KOPT-K1 (cell line): ENCODE results near the gene GNL3L.
"Not testable (repeated sequence)": the region's sequence is repeated elsewhere in the genome, so short reads cannot be mapped to it uniquely, and the experiment has no call there.

Experiments used
- H3K27ac ChIP-seq: fragments of 200-600 bp; sonication (generic); 2 replicates; pipeline ENCODE4 v1.5.1; 2016; ENCODE audit warnings: antibody characterized with exemption, mild to moderate bottlenecking, low read depth, low read length; ENCODE audit not compliant: poor library complexity, severe bottlenecking
- H3K36me3 ChIP-seq: fragments of 200-600 bp; sonication (generic); 2 replicates; pipeline ENCODE4 v1.5.1; 2017; ENCODE audit warnings: antibody characterized with exemption, mild to moderate bottlenecking, low read length, moderate library complexity; ENCODE audit not compliant: insufficient read depth
- H3K9me3 ChIP-seq: fragments of 200-600 bp; sonication (generic); 2 replicates; pipeline ENCODE4 v1.5.1; 2017; ENCODE audit warnings: antibody characterized with exemption, low read length, mild to moderate bottlenecking; ENCODE audit not compliant: insufficient read depth, poor library complexity, severe bottlenecking

The GNL3L gene

GRCh38 chrX:54534271-54534670 is 4.3 kb downstream of the GNL3L start:
- Histone ChIP-seq H3K9me3 (peaks cover 3% of the 10 kb centered on the region), H3K27ac (no peak overlapping the region), H3K36me3 (peaks cover 58% of the 10 kb centered on the region)

DNA sequence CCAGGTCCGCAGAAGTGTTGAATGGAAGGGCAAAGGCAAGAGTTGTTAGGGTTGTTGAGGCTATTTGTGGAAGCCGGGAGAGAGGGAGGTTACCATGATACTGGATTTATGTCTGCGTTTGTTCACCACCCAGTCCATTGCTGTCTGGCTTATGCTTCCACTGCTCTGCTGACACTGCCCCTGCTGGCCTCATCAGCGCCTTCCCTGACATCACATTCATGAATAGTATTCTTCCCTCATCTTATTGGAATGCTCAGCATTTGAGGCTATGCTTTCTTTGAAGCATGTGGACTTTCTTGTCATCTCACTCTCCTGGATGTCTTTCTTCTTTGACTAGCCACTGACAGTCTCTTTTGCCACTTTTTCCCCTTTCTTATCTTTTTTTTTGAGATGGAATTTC is 10.3 kb downstream of the GNL3L start:
- Histone ChIP-seq H3K27ac (no peak overlapping the region), H3K9me3 (no peaks in the 10 kb centered on the region), H3K36me3 (peaks cover 80% of the 10 kb centered on the region)

DNA sequence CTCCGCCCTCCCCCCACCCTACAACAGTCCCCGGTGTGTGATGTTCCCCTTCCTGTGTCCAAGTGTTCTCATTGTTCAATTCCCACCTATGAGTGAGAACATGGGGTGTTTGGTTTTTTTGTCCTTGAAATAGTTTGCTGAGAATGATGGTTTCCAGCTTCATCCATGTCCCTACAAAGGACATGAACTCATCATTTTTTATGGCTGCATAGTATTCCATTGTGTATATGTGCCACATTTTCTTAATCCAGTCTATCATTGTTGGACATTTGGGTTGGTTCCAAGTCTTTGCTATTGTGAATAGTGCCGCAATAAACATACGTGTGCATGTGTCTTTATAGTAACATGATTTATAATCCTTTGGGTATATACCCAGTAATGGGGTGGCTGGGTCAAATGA is 12.2 kb downstream of the GNL3L start:
- H3K27ac ChIP-seq, H3K9me3 ChIP-seq: not testable (repeated sequence)
- H3K36me3 ChIP-seq: peaks cover 87% of the 10 kb centered on the region

DNA sequence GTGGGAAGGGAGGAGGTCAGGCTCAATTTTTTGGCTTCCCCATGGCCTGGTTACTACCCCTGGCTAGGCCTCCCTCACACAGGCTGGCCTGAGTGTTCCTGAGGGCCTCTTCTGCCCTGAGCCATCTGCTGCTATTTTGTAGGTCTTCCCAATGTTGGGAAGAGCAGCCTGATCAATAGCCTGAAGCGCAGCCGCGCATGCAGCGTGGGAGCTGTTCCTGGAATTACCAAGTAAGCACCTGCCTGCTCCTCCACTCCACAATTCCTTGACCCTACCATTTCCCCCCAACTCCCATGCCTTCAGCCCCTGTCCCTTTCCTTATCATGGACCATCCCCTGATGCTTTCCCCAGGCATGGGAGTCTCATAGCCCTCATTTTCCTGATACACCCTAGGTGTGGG is 20.8 kb downstream of the GNL3L start:
- H3K36me3 ChIP-seq: peaks cover 97% of the 10 kb centered on the region
- H3K27ac ChIP-seq: no peak overlapping the region
- H3K9me3 ChIP-seq: no peaks in the 10 kb centered on the region

- Histone ChIP-seq H3K27ac (no peak overlapping the region), H3K36me3 (peaks cover 99% of the 10 kb centered on the region), H3K9me3 (no peaks in the 10 kb centered on the region)
Observed at GRCh38 chrX:54551801-54552200, 21.8 kb downstream of the GNL3L start.

DNA sequence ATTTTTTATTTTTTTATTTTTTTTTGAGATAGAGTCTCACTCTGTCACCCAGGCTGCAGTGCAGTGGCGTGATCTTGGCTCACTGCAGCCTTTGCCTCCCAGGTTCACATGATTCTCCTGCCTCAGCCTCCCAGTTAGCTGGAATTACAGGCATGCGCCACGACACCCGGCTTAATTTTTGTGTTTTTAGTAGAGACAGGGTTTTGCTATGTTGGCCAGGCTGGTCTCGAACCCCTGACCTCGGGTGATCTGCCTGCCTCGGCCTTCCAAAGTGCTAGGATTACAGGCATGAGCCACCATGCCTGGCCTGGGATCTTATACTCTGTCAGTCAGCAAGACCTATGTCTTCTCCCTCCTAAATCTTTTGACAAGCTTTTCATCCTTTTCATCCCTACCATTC is 25.0 kb downstream of the GNL3L start:
- not testable (repeated sequence) for H3K27ac ChIP-seq, H3K9me3 ChIP-seq
- peaks cover 96% of the 10 kb centered on the region for H3K36me3 ChIP-seq

GRCh38 chrX:54560411-54560810 is 30.4 kb downstream of the GNL3L start:
- H3K36me3 ChIP-seq: peaks cover 79% of the 10 kb centered on the region
- no peaks in the 10 kb centered on the region for H3K9me3 ChIP-seq
- no peak overlapping the region for H3K27ac ChIP-seq

- no peaks in the 10 kb centered on the region for H3K9me3 ChIP-seq
- no peak overlapping the region for H3K27ac ChIP-seq
- peaks cover 67% of the 10 kb centered on the region for H3K36me3 ChIP-seq
Observed at GRCh38 chrX:54561622-54562021, 31.6 kb downstream of the GNL3L start.

- Histone ChIP-seq H3K27ac (no peak overlapping the region), H3K36me3 (peaks cover 61% of the 10 kb centered on the region), H3K9me3 (peaks cover 10% of the 10 kb centered on the region)
Observed at GRCh38 chrX:54564936-54565335, 34.9 kb downstream of the GNL3L start.

- H3K27ac ChIP-seq: no peak overlapping the region
- peaks cover 13% of the 10 kb centered on the region for H3K9me3 ChIP-seq
- peaks cover 26% of the 10 kb centered on the region for H3K36me3 ChIP-seq
Observed at GRCh38 chrX:54570332-54570731, 40.3 kb downstream of the GNL3L start.

DNA sequence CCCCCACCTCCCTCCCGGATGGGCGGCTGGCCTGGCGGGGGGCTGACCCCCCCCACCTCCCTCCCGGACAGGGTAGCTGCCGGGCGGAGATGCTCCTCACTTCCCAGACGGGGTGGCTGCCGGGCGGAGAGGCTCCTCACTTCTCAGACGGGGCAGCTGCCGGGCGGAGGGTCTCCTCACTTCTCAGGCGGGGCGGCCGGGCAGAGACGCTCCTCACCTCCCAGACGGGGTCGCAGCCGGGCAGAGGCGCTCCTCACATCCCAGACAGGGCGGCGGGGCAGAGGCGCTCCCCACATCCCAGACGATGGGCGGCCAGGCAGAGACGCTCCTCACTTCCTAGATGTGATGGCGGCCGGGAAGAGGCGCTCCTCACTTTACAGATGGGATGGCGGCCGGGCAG is 42.6 kb downstream of the GNL3L start:
- Histone ChIP-seq H3K9me3 (peaks cover 13% of the 10 kb centered on the region), H3K36me3 (peaks cover 28% of the 10 kb centered on the region)

DNA sequence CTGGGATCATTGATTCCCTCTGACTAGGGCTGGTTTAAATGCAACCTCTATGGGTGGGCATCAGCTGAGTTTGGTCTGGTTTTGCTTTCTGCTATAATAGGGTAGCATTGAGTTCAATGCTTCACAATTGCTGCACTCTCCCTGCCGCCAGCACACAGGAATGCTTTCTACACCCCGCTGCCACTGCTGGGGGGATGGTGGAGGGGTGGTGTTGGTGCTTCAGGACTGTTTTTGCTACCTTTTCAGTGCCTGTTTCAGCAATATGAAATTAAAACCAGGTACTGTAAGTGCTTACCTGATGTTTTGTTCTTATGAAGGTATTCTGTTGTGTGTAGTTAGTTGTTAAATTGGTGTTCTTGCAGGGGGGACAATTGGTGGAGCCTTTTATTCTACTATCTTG is 67.7 kb downstream of the GNL3L start:
- Histone ChIP-seq H3K27ac (no peak overlapping the region), H3K9me3 (no peaks in the 10 kb centered on the region), H3K36me3 (no peaks in the 10 kb centered on the region)

More for the DNA sequence above, 42.6 kb downstream of the GNL3L start:
- H3K27ac ChIP-seq: not testable (repeated sequence)

- Histone ChIP-seq H3K27ac (no peak overlapping the region), H3K36me3 (no peaks in the 10 kb centered on the region), H3K9me3 (no peaks in the 10 kb centered on the region)
Observed at GRCh38 chrX:54602563-54602962, 72.5 kb downstream of the GNL3L start.
